Subcutaneous abdominal adipose tissue (tissue), 5 donors: ENCODE data around the gene ADARB2.

Experiments used
- H3K27ac ChIP-seq: one replicate; pipeline ENCODE4 v1.7.0; 2013; ENCODE audit warnings: low read depth, mild to moderate bottlenecking, inconsistent platforms, low read length, moderate library complexity
- H3K27me3 ChIP-seq, 5 donors: one replicate each; pipeline ENCODE4 v1.7.0; 2013; ENCODE audit warnings: low read length in 5 of 5, inconsistent platforms in 1 of 5; ENCODE audit not compliant: control insufficient read depth in 5 of 5, insufficient read depth in 4 of 5
- H3K36me3 ChIP-seq, 5 donors: one replicate each; pipeline ENCODE4 v1.7.0; 2013; ENCODE audit warnings: low read length in 5 of 5; ENCODE audit not compliant: control insufficient read depth in 5 of 5, insufficient read depth in 5 of 5
- H3K4me1 ChIP-seq, 5 donors: one replicate each; pipeline ENCODE4 v1.7.0; 2013; ENCODE audit warnings: low read length in 5 of 5, mild to moderate bottlenecking in 3 of 5, moderate library complexity in 1 of 5; ENCODE audit not compliant: control insufficient read depth in 5 of 5, insufficient read depth in 5 of 5
- H3K4me3 ChIP-seq, 5 donors: one replicate each; pipeline ENCODE4 v1.7.0; 2013; ENCODE audit warnings: low read length in 5 of 5, low read depth in 1 of 5
- H3K9ac ChIP-seq, 5 donors: one replicate each; pipeline ENCODE4 v1.7.0; 2013; ENCODE audit warnings: low read length in 5 of 5, mild to moderate bottlenecking in 4 of 5, moderate library complexity in 3 of 5
- H3K9me3 ChIP-seq, 5 donors: one replicate each; pipeline ENCODE4 v1.7.0; 2013; ENCODE audit warnings: low read length in 5 of 5; ENCODE audit not compliant: control insufficient read depth in 5 of 5
- donor health status: healthy.
- donor health status: healthy.
- donor health status: healthy.
- donor health status: healthy.
- donor health status: healthy.

ADARB2 gene

GRCh38 chr10:1716839-1717238 lies 20.5 kb downstream of the ADARB2 start:
- Histone ChIP-seq H3K4me1 (no peaks in the 10 kb centered on the region), H3K27ac (no peak overlapping the region), H3K9me3 (peaks cover 0 to 2% (median 0%) of the 10 kb centered on the region in 5 donors), H3K27me3 (peaks cover 4 to 16% (median 12%) of the 10 kb centered on the region in 5 donors), H3K36me3 (no peaks in the 10 kb centered on the region), H3K4me3 (no peak overlapping the region), H3K9ac (no peak overlapping the region)

GRCh38 chr10:1715821-1716220 lies 21.5 kb downstream of the ADARB2 start:
- Histone ChIP-seq H3K9ac (no peak overlapping the region), H3K9me3 (peaks cover 0 to 2% (median 0%) of the 10 kb centered on the region in 5 donors), H3K4me3 (no peak overlapping the region), H3K27ac (no peak overlapping the region), H3K27me3 (peaks cover 4 to 16% (median 12%) of the 10 kb centered on the region in 5 donors), H3K4me1 (peaks cover 0 to 1% (median 0%) of the 10 kb centered on the region in 5 donors), H3K36me3 (no peaks in the 10 kb centered on the region)

- Histone ChIP-seq H3K27ac (no peak overlapping the region), H3K4me1 (peaks cover 0 to 11% (median 0%) of the 10 kb centered on the region in 5 donors), H3K9me3 (no peaks in the 10 kb centered on the region), H3K9ac (no peak overlapping the region), H3K4me3 (no peak overlapping the region), H3K36me3 (no peaks in the 10 kb centered on the region), H3K27me3 (peaks cover 0 to 12% (median 8%) of the 10 kb centered on the region in 5 donors)
Observed at GRCh38 chr10:1712944-1713671, 24.2 kb downstream of the ADARB2 start.

GRCh38 chr10:1712314-1712713 lies 25.0 kb downstream of the ADARB2 start:
- Histone ChIP-seq H3K4me3 (no peak overlapping the region), H3K9me3 (no peaks in the 10 kb centered on the region), H3K9ac (no peak overlapping the region), H3K4me1 (peaks cover 0 to 11% (median 0%) of the 10 kb centered on the region in 5 donors), H3K36me3 (no peaks in the 10 kb centered on the region), H3K27ac (no peak overlapping the region), H3K27me3 (peaks cover 0 to 12% (median 6%) of the 10 kb centered on the region in 5 donors)

- Histone ChIP-seq H3K27me3 (peaks cover 0 to 5% (median 0%) of the 10 kb centered on the region in 5 donors), H3K9ac (no peak overlapping the region), H3K4me1 (peaks cover 0 to 13% (median 2%) of the 10 kb centered on the region in 5 donors), H3K36me3 (no peaks in the 10 kb centered on the region), H3K9me3 (peaks cover 0 to 5% (median 0%) of the 10 kb centered on the region in 5 donors), H3K27ac (no peak overlapping the region), H3K4me3 (no peak overlapping the region)
Observed at GRCh38 chr10:1709161-1709560, 28.2 kb downstream of the ADARB2 start.

- H3K27me3 ChIP-seq, result peaks cover 0 to 4% (median 0%) of the 10 kb centered on the region in 5 donors
- no peak overlapping the region for H3K9ac ChIP-seq
- peaks cover 0 to 13% (median 2%) of the 10 kb centered on the region in 5 donors for H3K4me1 ChIP-seq
- H3K27ac ChIP-seq, result no peak overlapping the region
- H3K4me3 ChIP-seq, result no peak overlapping the region
- H3K9me3 ChIP-seq, result peaks cover 0 to 5% (median 0%) of the 10 kb centered on the region in 5 donors
- no peaks in the 10 kb centered on the region for H3K36me3 ChIP-seq
Observed at GRCh38 chr10:1708746-1709145, 28.6 kb downstream of the ADARB2 start.

GRCh38 chr10:1706711-1707110 lies 30.6 kb downstream of the ADARB2 start:
- Histone ChIP-seq H3K27ac (no peak overlapping the region), H3K9ac (no peak overlapping the region), H3K36me3 (no peaks in the 10 kb centered on the region), H3K9me3 (peaks cover 0 to 5% (median 0%) of the 10 kb centered on the region in 5 donors), H3K27me3 (no peaks in the 10 kb centered on the region), H3K4me3 (no peak overlapping the region), H3K4me1 (peaks cover 0 to 13% (median 2%) of the 10 kb centered on the region in 5 donors)

GRCh38 chr10:1706256-1706655 lies 31.1 kb downstream of the ADARB2 start:
- no peak overlapping the region for H3K27ac ChIP-seq
- no peaks in the 10 kb centered on the region for H3K36me3 ChIP-seq
- H3K4me3 ChIP-seq, result no peak overlapping the region
- peaks cover 0 to 13% (median 2%) of the 10 kb centered on the region in 5 donors for H3K4me1 ChIP-seq
- peaks cover 0 to 5% (median 0%) of the 10 kb centered on the region in 5 donors for H3K9me3 ChIP-seq
- H3K9ac ChIP-seq, result no peak overlapping the region
- H3K27me3 ChIP-seq, result no peaks in the 10 kb centered on the region

GRCh38 chr10:1698185-1698584 lies 39.1 kb downstream of the ADARB2 start:
- H3K9ac ChIP-seq, result no peak overlapping the region
- no peaks in the 10 kb centered on the region for H3K9me3 ChIP-seq
- H3K36me3 ChIP-seq, result no peaks in the 10 kb centered on the region
- no peak overlapping the region for H3K4me3 ChIP-seq
- H3K4me1 ChIP-seq, result no peaks in the 10 kb centered on the region
- H3K27ac ChIP-seq, result no peak overlapping the region
- H3K27me3 ChIP-seq, result peaks cover 0 to 4% (median 0%) of the 10 kb centered on the region in 5 donors

GRCh38 chr10:1696106-1696505 lies 41.2 kb downstream of the ADARB2 start:
- Histone ChIP-seq H3K4me1 (no peaks in the 10 kb centered on the region), H3K9me3 (no peaks in the 10 kb centered on the region), H3K36me3 (no peaks in the 10 kb centered on the region), H3K9ac (no peak overlapping the region), H3K4me3 (no peak overlapping the region), H3K27me3 (peaks cover 0 to 4% (median 0%) of the 10 kb centered on the region in 5 donors), H3K27ac (no peak overlapping the region)
